GM21381 (cell line): ENCODE data around the gene OSBPL10.
"Not testable (repeated sequence)": the region's sequence is repeated elsewhere in the genome, so short reads cannot be mapped to it uniquely, and the experiment has no call there.

Experiments
- ATAC-seq: cut with Tn5 transposase; IDR thresholded peaks from one replicate; pipeline ENCODE4 v1.9.1; 2021; ENCODE audit warnings: mild to moderate bottlenecking, moderate library complexity; ENCODE audit not compliant: unreplicated experiment

The OSBPL10 gene

GRCh38 chr3:31892916-31893573 lies 88.0 kb downstream of the OSBPL10 start:
- ATAC-seq = no peak

- ATAC-seq = no peak
Measured at GRCh38 chr3:31892500-31892899, 88.6 kb downstream of the OSBPL10 start.

GRCh38 chr3:31891876-31892455 lies 89.1 kb downstream of the OSBPL10 start:
- no peak for ATAC-seq

- ATAC-seq = no peak
Measured at GRCh38 chr3:31890742-31891469, 90.2 kb downstream of the OSBPL10 start.

GRCh38 chr3:31890007-31890406 lies 91.1 kb downstream of the OSBPL10 start:
- no peak for ATAC-seq

- ATAC-seq = no peak
Measured at GRCh38 chr3:31885235-31885634, 95.8 kb downstream of the OSBPL10 start.

GRCh38 chr3:31884251-31884650 lies 96.8 kb downstream of the OSBPL10 start:
- no peak for ATAC-seq

GRCh38 chr3:31882895-31883294 lies 98.2 kb downstream of the OSBPL10 start:
- no peak for ATAC-seq

- no peak for ATAC-seq
Measured at GRCh38 chr3:31882431-31882830, 98.6 kb downstream of the OSBPL10 start.

GRCh38 chr3:31880482-31881078 lies 100.5 kb downstream of the OSBPL10 start:
- ATAC-seq = no peak

- ATAC-seq = no peak
Measured at GRCh38 chr3:31880020-31880419, 101.0 kb downstream of the OSBPL10 start.

GRCh38 chr3:31879365-31879764 lies 101.7 kb downstream of the OSBPL10 start:
- no peak for ATAC-seq

- no peak for ATAC-seq
Measured at GRCh38 chr3:31878231-31878838, 102.7 kb downstream of the OSBPL10 start.

- ATAC-seq = no peak
Measured at GRCh38 chr3:31876331-31876730, 104.7 kb downstream of the OSBPL10 start.

GRCh38 chr3:31875437-31875836 lies 105.6 kb downstream of the OSBPL10 start:
- no peak for ATAC-seq

GRCh38 chr3:31873254-31873820 lies 107.7 kb downstream of the OSBPL10 start:
- ATAC-seq = no peak

GRCh38 chr3:31871939-31872507 lies 109.0 kb downstream of the OSBPL10 start:
- no peak for ATAC-seq

GRCh38 chr3:31870111-31870510 lies 111.0 kb downstream of the OSBPL10 start:
- not testable (repeated sequence) for ATAC-seq

- no peak for ATAC-seq
Measured at GRCh38 chr3:31868236-31868635, 112.8 kb downstream of the OSBPL10 start.

- ATAC-seq = no peak
Measured at GRCh38 chr3:31862666-31863279, 118.3 kb downstream of the OSBPL10 start.
